Spleen (tissue), 7 donors: ENCODE measurements around the gene LRRC37A.
"Not testable (repeated sequence)": the region's sequence is repeated elsewhere in the genome, so short reads cannot be mapped to it uniquely, and the experiment has no call there.

Experiments used
- POLR2A ChIP-seq, 3 donors: fragments of 450-650 bp; IDR thresholded peaks; one replicate each; pipeline ENCODE4 v1.5.1; 2017; ENCODE audit warnings: antibody characterized with exemption in 3 of 3, mild to moderate bottlenecking in 1 of 3
- TF ChIP-seq, protein P1 (sequence below), 11 experiments: fragments of 200-600 bp in 7 of 11; fragments of 450-650 bp in 4 of 11; sonication (generic) in 4 of 11; IDR thresholded peaks in 8 of 11; conservative IDR thresholded peaks in 3 of 11; 1 replicate in 7 of 11; 2 replicates in 4 of 11; pipeline versions ENCODE4 v1.4.0 to v1.8.0; 2016 to 2021; ENCODE audit warnings: antibody characterized with exemption in 11 of 11, inconsistent platforms in 4 of 11, mild to moderate bottlenecking in 1 of 11
- donor health status: DM: no; HTN: no; CAD: no; lungs with moderate emphysema.
- donor health status: DM: no; HTN: no; CAD: no.
- donor health status: DM: no; HTN: no; CAD: no.

DNA sequence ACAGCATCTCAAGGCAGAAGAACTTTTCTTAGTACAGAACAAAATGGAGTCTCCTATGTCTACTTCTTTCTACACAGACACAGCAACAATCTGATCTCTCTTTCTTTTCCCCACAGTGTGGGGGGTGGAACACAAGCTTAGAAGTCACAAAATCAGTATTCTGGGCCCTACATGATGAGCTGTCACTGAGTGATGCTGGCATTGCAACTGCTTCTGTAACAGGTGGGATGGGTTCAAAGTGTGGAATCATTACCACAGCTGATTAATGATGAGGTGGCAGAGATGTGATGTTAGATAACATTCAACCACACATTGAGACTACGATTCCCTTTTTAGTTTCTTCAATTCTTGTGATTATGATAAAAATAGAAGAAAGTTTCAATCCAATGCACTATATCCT is 10.5 kb upstream of the LRRC37A start:
- TF ChIP-seq, protein P1, sequence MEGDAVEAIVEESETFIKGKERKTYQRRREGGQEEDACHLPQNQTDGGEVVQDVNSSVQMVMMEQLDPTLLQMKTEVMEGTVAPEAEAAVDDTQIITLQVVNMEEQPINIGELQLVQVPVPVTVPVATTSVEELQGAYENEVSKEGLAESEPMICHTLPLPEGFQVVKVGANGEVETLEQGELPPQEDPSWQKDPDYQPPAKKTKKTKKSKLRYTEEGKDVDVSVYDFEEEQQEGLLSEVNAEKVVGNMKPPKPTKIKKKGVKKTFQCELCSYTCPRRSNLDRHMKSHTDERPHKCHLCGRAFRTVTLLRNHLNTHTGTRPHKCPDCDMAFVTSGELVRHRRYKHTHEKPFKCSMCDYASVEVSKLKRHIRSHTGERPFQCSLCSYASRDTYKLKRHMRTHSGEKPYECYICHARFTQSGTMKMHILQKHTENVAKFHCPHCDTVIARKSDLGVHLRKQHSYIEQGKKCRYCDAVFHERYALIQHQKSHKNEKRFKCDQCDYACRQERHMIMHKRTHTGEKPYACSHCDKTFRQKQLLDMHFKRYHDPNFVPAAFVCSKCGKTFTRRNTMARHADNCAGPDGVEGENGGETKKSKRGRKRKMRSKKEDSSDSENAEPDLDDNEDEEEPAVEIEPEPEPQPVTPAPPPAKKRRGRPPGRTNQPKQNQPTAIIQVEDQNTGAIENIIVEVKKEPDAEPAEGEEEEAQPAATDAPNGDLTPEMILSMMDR (IDR thresholded peaks at IDR 0.05 in 8 of 11, conservative IDR thresholded peaks at IDR 0.05 in 3 of 11) = not testable (repeated sequence)
- TF ChIP-seq POLR2A (IDR thresholded peaks at IDR 0.05) = not testable (repeated sequence)
